PC-3 (cell line): ENCODE measurements around the gene TMBIM1. TPM values are rescaled to one million over a fixed set of nuclear protein-coding genes. Genes with fewer than 3 reads are reported as not detected.

Experiments
- ATAC-seq: fragments of 200-7000 bp; cut with Tn5 transposase; 2 replicates; pipeline ENCODE4 v1.9.1; 2020; ENCODE audit warnings: mild to moderate bottlenecking, moderate library complexity
- BruUV-seq: library from RNA; stranded (reverse); fragments of 400-500 nt; replicated peaks from 2 replicates; lab custom pipeline; 2021; lab: Mats Ljungman, UMichigan
- CTCF ChIA-PET: fragments of 300-600 bp; sonication (Branson Sonifier 250); formaldehyde crosslinking; loops from one replicate; lab custom pipeline; 2022; ENCODE audit warnings: antibody characterized with exemption; lab: Charles Lee
- POLR2A ChIA-PET: fragments of 300-600 bp; sonication (Branson Sonifier 250); formaldehyde crosslinking; loops from one replicate; lab custom pipeline; 2022; ENCODE audit warnings: antibody characterized with exemption; ENCODE audit not compliant: unreplicated experiment; lab: Charles Lee
- DNase-seq: peaks from one replicate; pipeline ENCODE4 v3.0.0-alpha.2; 2015
- H2AFZ ChIP-seq: fragments of 300-600 bp; sonication (generic); 2 replicates; pipeline ENCODE4 v1.6.0; 2016; ENCODE audit warnings: antibody characterized with exemption, low read length
- H3F3A ChIP-seq: fragments of 300-600 bp; sonication (generic); one replicate; pipeline ENCODE4 v1.6.0; 2017; ENCODE audit warnings: antibody characterized with exemption, low read length, control low read depth, mild to moderate bottlenecking; ENCODE audit not compliant: unreplicated experiment
- H3K27ac ChIP-seq: fragments of 300-600 bp; sonication (generic); 2 replicates; pipeline ENCODE4 v1.5.1; 2016; ENCODE audit warnings: mild to moderate bottlenecking, low read length
- H3K27me3 ChIP-seq: fragments of 300-600 bp; sonication (generic); 2 replicates; pipeline ENCODE4 v1.6.1; 2016; ENCODE audit warnings: low read length, mixed read lengths
- H3K36me3 ChIP-seq: fragments of 300-600 bp; sonication (generic); 2 replicates; pipeline ENCODE4 v1.6.1; 2016; ENCODE audit warnings: low read depth, mixed run types, low read length, mixed read lengths
- H3K4me1 ChIP-seq: fragments of 300-600 bp; sonication (generic); 2 replicates; pipeline ENCODE4 v1.5.1; 2016; ENCODE audit warnings: low read length; ENCODE audit not compliant: insufficient read depth
- H3K4me2 ChIP-seq: fragments of 300-600 bp; sonication (generic); 2 replicates; pipeline ENCODE4 v1.6.0; 2016; ENCODE audit warnings: low read length
- H3K4me3 ChIP-seq: fragments of 300-600 bp; sonication (generic); 2 replicates; pipeline ENCODE4 v1.5.1; 2016; ENCODE audit warnings: mild to moderate bottlenecking, low read length, mixed read lengths
- H3K79me2 ChIP-seq: fragments of 300-600 bp; sonication (generic); 2 replicates; pipeline ENCODE4 v1.6.1; 2017; ENCODE audit warnings: low read length, mixed read lengths
- H3K9ac ChIP-seq: fragments of 300-600 bp; sonication (generic); 2 replicates; pipeline ENCODE4 v1.6.0; 2016; ENCODE audit warnings: mild to moderate bottlenecking, low read length
- H3K9me2 ChIP-seq: fragments of 300-600 bp; sonication (generic); replicated peaks from 2 replicates; pipeline ENCODE4 v1.6.1; 2016; ENCODE audit warnings: mixed run types, low read length, mixed read lengths
- H3K9me3 ChIP-seq: fragments of 300-600 bp; sonication (generic); 2 replicates; pipeline ENCODE4 v1.6.1; 2016; ENCODE audit warnings: low read length, mixed read lengths
- H4K20me1 ChIP-seq: fragments of 300-600 bp; sonication (generic); 2 replicates; pipeline ENCODE4 v1.6.1; 2016; ENCODE audit warnings: low read length, mixed read lengths
- EZH2 ChIP-seq: fragments of 300-600 bp; sonication (generic); IDR thresholded peaks from one replicate; pipeline ENCODE4 v1.6.1; 2017; ENCODE audit warnings: antibody characterized with exemption, mild to moderate bottlenecking, low read length; ENCODE audit not compliant: unreplicated experiment
- EZH2phosphoT487 ChIP-seq: fragments of 300-600 bp; sonication (generic); IDR thresholded peaks from 2 replicates; pipeline ENCODE4 v1.6.1; 2018; ENCODE audit warnings: mild to moderate bottlenecking, antibody characterized with exemption, low read length, borderline replicate concordance
- intact Hi-C: fragments of 100-400 bp; cut with micrococcal nuclease; formaldehyde crosslinking; loops from 2 replicates; pipeline ENCODE4 v1.9.0; 2023
- total RNA-seq: library from RNA; depleted of rRNA; stranded (reverse); fragments of >200 nt; gene quantifications from 2 replicates; pipeline ENCODE4 v1.2.3, GENCODE V29; 2014
- TF ChIP-seq, protein P1 (sequence below): fragments of 300-600 bp; sonication (generic); conservative IDR thresholded peaks from 2 replicates; pipeline ENCODE4 v1.5.1; 2017; ENCODE audit warnings: antibody characterized with exemption, low read depth, mild to moderate bottlenecking, low read length

TMBIM1 gene
- total RNA-seq, 1 experiment from 2014 or later, result 45.0 TPM

DNA sequence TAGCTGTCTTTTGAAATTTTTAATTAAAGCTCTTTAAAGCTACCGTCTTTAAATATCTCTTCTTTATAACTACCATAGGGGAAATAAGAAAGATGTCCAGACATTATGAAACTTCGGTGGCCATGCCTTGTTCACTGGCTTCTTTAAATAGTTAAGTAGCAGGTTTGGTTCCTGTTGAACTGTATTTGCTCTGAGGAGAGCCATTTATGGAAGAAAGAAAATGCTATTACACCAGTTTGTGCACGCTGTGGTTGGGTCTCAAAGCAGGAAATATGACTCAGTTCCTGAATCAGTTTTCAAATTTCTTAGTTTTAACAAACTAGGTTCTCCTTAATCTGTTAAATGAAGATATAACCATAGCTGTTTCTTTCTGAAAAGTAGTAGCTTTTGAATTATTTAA lies 63.1 kb downstream of the TMBIM1 start:
- Histone ChIP-seq H3K27ac (peak overlapping the region; percentile 70), H3K9me2 (no peaks in the 10 kb centered on the region), H3K9ac (no peak overlapping the region), H3K9me3 (no peaks in the 10 kb centered on the region), H3F3A (peaks cover 17% of the 10 kb centered on the region), H3K79me2 (peaks cover 26% of the 10 kb centered on the region), H3K4me2 (peak overlapping the region; percentile 57), H3K36me3 (peaks cover 61% of the 10 kb centered on the region), H4K20me1 (no peaks in the 10 kb centered on the region), H3K4me3 (peak overlapping the region; percentile 12; the same call in 1 of the 2 replicates), H3K27me3 (no peaks in the 10 kb centered on the region), H3K4me1 (peaks cover 28% of the 10 kb centered on the region), H2AFZ (no peak overlapping the region)
- CTCF ChIA-PET, result no interaction called here
- intact Hi-C loops, result loop anchor here (2.0 kb wide), 1 partner anchor 42 kb away; no protein-coding TSS in a partner anchor
- POLR2A ChIA-PET, result no interaction called here
- DNase-seq (peak; percentile 84), ATAC-seq (peak; percentile 97)
- BruUV-seq, result no TSS peak
- TF ChIP-seq, protein P1, sequence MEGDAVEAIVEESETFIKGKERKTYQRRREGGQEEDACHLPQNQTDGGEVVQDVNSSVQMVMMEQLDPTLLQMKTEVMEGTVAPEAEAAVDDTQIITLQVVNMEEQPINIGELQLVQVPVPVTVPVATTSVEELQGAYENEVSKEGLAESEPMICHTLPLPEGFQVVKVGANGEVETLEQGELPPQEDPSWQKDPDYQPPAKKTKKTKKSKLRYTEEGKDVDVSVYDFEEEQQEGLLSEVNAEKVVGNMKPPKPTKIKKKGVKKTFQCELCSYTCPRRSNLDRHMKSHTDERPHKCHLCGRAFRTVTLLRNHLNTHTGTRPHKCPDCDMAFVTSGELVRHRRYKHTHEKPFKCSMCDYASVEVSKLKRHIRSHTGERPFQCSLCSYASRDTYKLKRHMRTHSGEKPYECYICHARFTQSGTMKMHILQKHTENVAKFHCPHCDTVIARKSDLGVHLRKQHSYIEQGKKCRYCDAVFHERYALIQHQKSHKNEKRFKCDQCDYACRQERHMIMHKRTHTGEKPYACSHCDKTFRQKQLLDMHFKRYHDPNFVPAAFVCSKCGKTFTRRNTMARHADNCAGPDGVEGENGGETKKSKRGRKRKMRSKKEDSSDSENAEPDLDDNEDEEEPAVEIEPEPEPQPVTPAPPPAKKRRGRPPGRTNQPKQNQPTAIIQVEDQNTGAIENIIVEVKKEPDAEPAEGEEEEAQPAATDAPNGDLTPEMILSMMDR, result no peak
- TF ChIP-seq EZH2 (no peak), EZH2phosphoT487 (no peak)

GRCh38 chr2:218228366-218229090 lies 63.8 kb downstream of the TMBIM1 start:
- H3K9me2 ChIP-seq, result no peaks in the 10 kb centered on the region
- H3K9me3 ChIP-seq, result no peaks in the 10 kb centered on the region
- peaks cover 33% of the 10 kb centered on the region for H3K79me2 ChIP-seq
- peak overlapping the region; percentile 57 for H3K4me2 ChIP-seq
- no peaks in the 10 kb centered on the region for H4K20me1 ChIP-seq
- no peaks in the 10 kb centered on the region for H3K27me3 ChIP-seq
- POLR2A ChIA-PET, result no interaction called here
- peaks cover 57% of the 10 kb centered on the region for H3K36me3 ChIP-seq
- CTCF ChIA-PET, result no interaction called here
- H2AFZ ChIP-seq, result no peak overlapping the region
- H3K9ac ChIP-seq, result no peak overlapping the region
- intact Hi-C loops, result loop anchor here (2.0 kb wide), 1 partner anchor 42 kb away; no protein-coding TSS in a partner anchor
- no TSS peak for BruUV-seq
- DNase-seq (peak; percentile 14), ATAC-seq (peak; percentile 19)
- no peak overlapping the region; the same call in 1 of the 2 replicates for H3K4me3 ChIP-seq
- peak overlapping the region; percentile 70 for H3K27ac ChIP-seq
- TF ChIP-seq EZH2 (no peak), EZH2phosphoT487 (no peak)
- TF ChIP-seq, protein P1, result no peak
- H3F3A ChIP-seq, result peaks cover 17% of the 10 kb centered on the region
- H3K4me1 ChIP-seq, result peaks cover 28% of the 10 kb centered on the region

GRCh38 chr2:218226903-218227302 lies 65.4 kb downstream of the TMBIM1 start:
- H3K27ac ChIP-seq, result no peak overlapping the region
- intact Hi-C loops, result no loop called here
- peaks cover 49% of the 10 kb centered on the region for H3K79me2 ChIP-seq
- H3K4me3 ChIP-seq, result no peak overlapping the region
- H3F3A ChIP-seq, result peaks cover 17% of the 10 kb centered on the region
- POLR2A ChIA-PET, result interaction anchor here (0.6 kb wide), 1 partner anchor 11 kb away, joined by 7 read pairs; no protein-coding TSS in a partner anchor
- BruUV-seq, result no TSS peak
- peaks cover 5% of the 10 kb centered on the region; the same call in 1 of the 2 replicates for H4K20me1 ChIP-seq
- H2AFZ ChIP-seq, result no peak overlapping the region
- CTCF ChIA-PET, result no interaction called here
- no peak for DNase-seq
- H3K36me3 ChIP-seq, result peaks cover 50% of the 10 kb centered on the region
- no peak overlapping the region for H3K4me2 ChIP-seq
- no peaks in the 10 kb centered on the region for H3K27me3 ChIP-seq
- peaks cover 28% of the 10 kb centered on the region for H3K4me1 ChIP-seq
- no peaks in the 10 kb centered on the region for H3K9me3 ChIP-seq
- ATAC-seq, result no peak
- TF ChIP-seq, protein P1, result no peak
- TF ChIP-seq EZH2 (no peak), EZH2phosphoT487 (no peak)
- no peak overlapping the region for H3K9ac ChIP-seq
- H3K9me2 ChIP-seq, result no peaks in the 10 kb centered on the region
